Central memory CD8-positive, alpha-beta T cell (primary cell): ENCODE measurements around the gene SERPIND1.
"Not testable (repeated sequence)": the region's sequence is repeated elsewhere in the genome, so short reads cannot be mapped to it uniquely, and the experiment has no call there.

Experiments used
- ATAC-seq: fragments of 150-1000 bp; cut with Tn5 transposase; replicated peaks from 2 replicates; pipeline ENCODE4 v1.10.0; 2022; ENCODE audit warnings: mild to moderate bottlenecking, moderate FRiP score, moderate number of reproducible peaks; ENCODE audit not compliant: poor library complexity, severe bottlenecking; ENCODE audit errors: extremely low read depth
- DNase-seq, 2 donors: peaks; one replicate each; pipeline ENCODE4 v3.0.0; 2021; ENCODE audit warnings: low spot score in 2 of 2
- H3K27ac Mint-ChIP-seq: one replicate; pipeline ENCODE4 v1.8.0; 2022; ENCODE audit warnings: low read depth, mild to moderate bottlenecking, moderate library complexity, mixed read lengths
- H3K27me3 Mint-ChIP-seq: one replicate; pipeline ENCODE4 v1.8.0; 2022; ENCODE audit warnings: mixed read lengths
- H3K36me3 Mint-ChIP-seq: one replicate; pipeline ENCODE4 v1.8.0; 2022; ENCODE audit warnings: mild to moderate bottlenecking, moderate library complexity, mixed read lengths; ENCODE audit not compliant: insufficient read depth
- H3K4me1 Mint-ChIP-seq: one replicate; pipeline ENCODE4 v1.8.0; 2022; ENCODE audit warnings: mixed read lengths
- H3K4me3 Mint-ChIP-seq: one replicate; pipeline ENCODE4 v1.8.0; 2022; ENCODE audit warnings: mild to moderate bottlenecking, moderate library complexity, mixed read lengths
- H3K9me3 Mint-ChIP-seq: one replicate; pipeline ENCODE4 v1.8.0; 2022; ENCODE audit warnings: mixed read lengths

Gene SERPIND1

GRCh38 chr22:20765938-20766337 is 8.0 kb upstream of the SERPIND1 start:
- H3K27ac Mint-ChIP-seq: no peak overlapping the region
- ATAC-seq (no peak), DNase-seq (no peak)

DNA sequence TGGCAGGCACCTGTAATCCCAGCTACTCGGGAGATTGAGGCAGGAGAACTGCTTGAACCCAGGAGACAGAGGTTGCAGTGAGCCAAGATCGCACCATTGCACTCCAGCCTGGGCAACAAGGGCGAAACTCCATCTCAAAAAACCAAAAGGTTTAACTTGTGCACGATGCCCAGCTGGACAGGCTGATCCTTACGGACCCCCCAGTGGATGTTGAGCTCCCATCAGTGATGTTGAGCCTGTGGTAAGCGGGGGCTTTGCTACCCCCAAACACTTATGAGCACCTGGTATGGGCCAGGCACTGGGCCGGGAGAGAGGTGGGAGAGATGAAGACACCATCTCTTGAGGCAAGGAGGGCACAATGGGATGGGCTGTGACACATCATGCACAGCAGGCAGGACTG is 7.4 kb upstream of the SERPIND1 start:
- H3K27ac Mint-ChIP-seq: no peak overlapping the region
- peaks cover 43% of the 10 kb centered on the region for H3K36me3 Mint-ChIP-seq
- H3K4me3 Mint-ChIP-seq: no peak overlapping the region
- H3K27me3 Mint-ChIP-seq: no peaks in the 10 kb centered on the region
- H3K4me1 Mint-ChIP-seq: peaks cover 6% of the 10 kb centered on the region
- DNase-seq (no peak), ATAC-seq (no peak)
- H3K9me3 Mint-ChIP-seq: no peaks in the 10 kb centered on the region

More at GRCh38 chr22:20765938-20766337, 8.0 kb upstream of the SERPIND1 start:
- peaks cover 6% of the 10 kb centered on the region for H3K4me1 Mint-ChIP-seq
- H3K36me3 Mint-ChIP-seq: peaks cover 46% of the 10 kb centered on the region
- H3K27me3 Mint-ChIP-seq: no peaks in the 10 kb centered on the region
- H3K4me3 Mint-ChIP-seq: no peak overlapping the region
- no peaks in the 10 kb centered on the region for H3K9me3 Mint-ChIP-seq

DNA sequence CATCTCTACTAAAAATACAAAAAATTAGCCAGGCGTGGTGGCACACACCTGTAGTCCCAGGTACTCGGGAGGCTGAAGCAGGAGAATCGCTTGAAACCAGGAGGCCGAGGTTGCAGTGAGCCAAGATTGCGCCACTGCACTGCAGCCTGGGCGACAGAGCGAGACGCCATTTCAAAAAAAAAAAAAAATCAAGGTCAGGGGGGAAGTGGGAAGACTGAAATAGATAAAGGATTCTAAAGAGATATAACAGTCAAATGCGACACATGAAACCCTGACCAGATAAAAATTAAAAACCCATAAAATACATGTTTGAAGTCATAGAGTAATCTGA is 4.5 kb upstream of the SERPIND1 start:
- H3K9me3 Mint-ChIP-seq, H3K4me1 Mint-ChIP-seq, ATAC-seq, H3K27ac Mint-ChIP-seq, H3K4me3 Mint-ChIP-seq, DNase-seq, H3K27me3 Mint-ChIP-seq: not testable (repeated sequence)
- H3K36me3 Mint-ChIP-seq: peaks cover 31% of the 10 kb centered on the region

DNA sequence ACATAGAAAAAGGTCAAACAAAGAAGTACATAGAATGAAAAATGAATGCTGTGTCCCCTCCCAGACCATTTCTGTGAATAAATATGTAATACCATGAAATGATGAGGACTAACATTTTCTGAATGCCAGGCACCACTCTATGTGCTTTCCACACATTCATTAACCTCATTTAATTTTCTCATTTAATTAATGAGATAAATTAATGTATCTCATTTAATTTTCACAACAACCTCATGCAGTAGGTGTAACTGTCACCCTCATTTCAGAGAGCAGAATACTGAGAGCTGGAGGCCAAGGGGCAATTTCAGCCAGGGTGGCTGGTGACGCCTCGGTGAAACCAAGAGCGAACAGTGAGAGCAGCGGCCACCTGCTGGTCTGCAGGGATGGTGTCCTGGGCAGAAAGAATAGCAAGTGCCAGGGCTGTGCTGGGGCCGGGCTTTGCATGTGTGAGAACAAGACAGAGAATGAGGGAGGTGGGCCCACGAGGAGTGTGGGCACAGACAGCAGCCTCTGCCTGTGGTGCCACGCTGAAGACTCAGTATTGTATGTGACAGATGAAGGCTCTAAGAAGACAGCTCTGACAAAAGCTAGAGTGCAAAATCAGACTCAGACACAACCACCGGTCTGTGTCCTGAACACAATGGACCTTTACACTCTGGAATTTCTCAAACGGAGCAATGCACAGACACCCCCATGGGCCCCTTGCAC is 1.8 kb upstream of the SERPIND1 start:
- no peak overlapping the region for H3K27ac Mint-ChIP-seq
- H3K27me3 Mint-ChIP-seq: no peaks in the 10 kb centered on the region
- DNase-seq (no peak), ATAC-seq (no peak)
- H3K36me3 Mint-ChIP-seq: peaks cover 19% of the 10 kb centered on the region
- peaks cover 6% of the 10 kb centered on the region for H3K4me1 Mint-ChIP-seq
- H3K9me3 Mint-ChIP-seq: no peaks in the 10 kb centered on the region
- H3K4me3 Mint-ChIP-seq: no peak overlapping the region

GRCh38 chr22:20774882-20775281 is 969 bp downstream of the SERPIND1 start:
- no peak for ATAC-seq
- Mint-ChIP-seq H3K27ac (no peak overlapping the region), H3K36me3 (peaks cover 34% of the 10 kb centered on the region)

DNA sequence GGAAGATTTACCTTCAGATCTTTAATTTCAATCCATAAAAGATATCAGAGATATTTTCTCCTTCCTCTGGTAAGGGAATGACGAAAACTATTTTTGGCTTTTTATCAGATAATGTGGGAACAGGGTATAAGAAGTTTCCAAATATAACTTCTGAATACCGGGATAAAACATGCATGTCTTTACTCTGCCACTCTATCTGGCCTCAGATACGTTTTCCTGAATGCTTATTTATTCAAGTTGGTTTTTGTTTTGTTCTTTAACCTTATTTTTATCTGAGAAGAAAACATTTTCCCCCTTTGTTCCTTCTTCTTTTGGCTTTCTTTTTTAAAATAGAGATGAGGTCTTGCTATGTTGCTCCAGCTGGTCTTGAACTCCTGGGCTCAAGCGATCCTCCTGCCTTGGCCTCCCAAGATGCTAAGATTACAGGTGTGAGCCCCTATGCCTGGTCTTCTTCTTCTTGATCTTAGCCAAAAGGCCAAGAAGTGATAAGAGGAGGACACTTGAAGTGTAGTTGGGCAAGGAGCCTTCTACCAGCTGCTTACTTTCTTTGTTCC is 1.5 kb downstream of the SERPIND1 start:
- Mint-ChIP-seq H3K4me1 (no peaks in the 10 kb centered on the region), H3K36me3 (peaks cover 32% of the 10 kb centered on the region), H3K27ac (peak overlapping the region; percentile 41), H3K27me3 (no peaks in the 10 kb centered on the region), H3K9me3 (no peaks in the 10 kb centered on the region), H3K4me3 (no peak overlapping the region)
- no peak for DNase-seq
- ATAC-seq: no peak

More at GRCh38 chr22:20774882-20775281, 969 bp downstream of the SERPIND1 start:
- no peaks in the 10 kb centered on the region for H3K9me3 Mint-ChIP-seq
- DNase-seq: no peak
- H3K4me1 Mint-ChIP-seq: no peaks in the 10 kb centered on the region
- H3K4me3 Mint-ChIP-seq: no peak overlapping the region
- no peaks in the 10 kb centered on the region for H3K27me3 Mint-ChIP-seq

DNA sequence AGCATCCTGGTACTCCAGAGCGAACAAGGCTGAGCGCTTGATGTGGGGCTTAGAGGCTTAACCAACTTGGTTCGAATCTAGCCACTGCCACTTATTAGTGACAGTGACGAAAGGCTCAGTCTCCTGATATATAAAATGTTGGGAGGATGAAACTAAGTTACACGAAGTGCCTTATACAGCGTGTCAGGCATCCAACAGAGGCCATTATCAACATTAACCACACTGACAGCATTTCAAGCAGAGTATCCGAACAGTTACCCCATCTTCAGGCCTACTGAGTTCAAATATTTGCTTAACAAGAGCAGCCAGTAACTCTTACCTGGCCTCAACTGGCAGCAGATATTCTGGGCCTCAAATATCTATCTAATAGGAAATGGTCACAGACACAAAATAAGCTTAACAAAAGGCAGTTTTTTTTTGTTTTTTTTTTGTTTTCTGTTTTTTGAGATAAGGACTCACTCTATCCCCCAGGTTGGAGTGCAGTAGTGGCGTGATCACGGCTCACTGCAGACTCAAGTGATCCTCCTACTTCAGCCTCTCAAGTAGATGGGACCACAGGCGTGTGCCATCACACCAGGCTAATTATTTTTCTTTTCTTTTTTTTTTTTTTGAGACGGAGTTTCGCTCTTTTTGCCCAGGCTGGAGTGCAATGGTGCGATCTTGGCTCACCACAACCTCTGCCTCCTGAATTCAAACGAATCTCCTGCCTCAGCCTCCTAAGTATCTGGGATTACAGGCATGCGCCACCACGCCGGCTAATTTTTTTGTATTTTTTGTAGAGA is 2.9 kb downstream of the SERPIND1 start:
- Mint-ChIP-seq H3K4me1 (no peaks in the 10 kb centered on the region), H3K27ac (peak overlapping the region; percentile 38), H3K36me3 (peaks cover 33% of the 10 kb centered on the region), H3K27me3 (no peaks in the 10 kb centered on the region), H3K9me3 (no peaks in the 10 kb centered on the region), H3K4me3 (no peak overlapping the region)
- DNase-seq: no peak
- no peak for ATAC-seq

DNA sequence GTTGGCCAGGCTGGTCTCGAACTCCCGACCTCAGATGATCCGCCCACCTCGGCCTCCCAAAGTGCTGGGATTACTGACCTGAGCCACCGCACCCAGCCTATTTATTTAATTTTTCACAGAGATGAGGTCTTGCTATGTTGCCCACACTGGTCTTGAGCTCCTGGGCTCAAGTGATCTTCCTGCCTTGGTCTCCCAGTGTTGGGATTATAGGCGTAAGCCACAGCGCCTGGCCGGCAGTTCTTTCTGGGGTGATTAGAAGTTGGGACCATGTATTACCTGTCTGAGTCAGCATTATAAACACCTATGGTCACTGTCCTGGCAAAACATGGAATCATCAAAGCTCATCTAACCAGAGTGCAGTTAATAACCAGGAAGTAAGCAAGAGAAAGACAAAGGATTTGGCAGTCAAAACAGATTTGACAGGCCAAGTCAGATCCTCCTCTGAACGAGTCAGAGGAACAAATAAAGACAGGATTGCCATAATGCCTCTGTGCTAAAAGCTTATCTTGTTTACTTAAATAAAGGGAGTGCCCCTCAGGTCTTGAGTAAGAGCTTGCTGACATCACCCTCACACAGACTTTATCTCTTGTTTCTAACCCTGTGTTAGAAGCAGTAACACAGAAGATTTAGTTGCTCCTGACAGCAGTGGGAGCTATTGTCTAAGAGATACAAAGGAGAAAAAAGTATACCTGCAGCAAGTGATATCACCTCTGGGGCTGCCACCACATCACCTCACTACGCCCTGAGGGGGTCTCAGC is 3.7 kb downstream of the SERPIND1 start:
- H3K9me3 Mint-ChIP-seq: no peaks in the 10 kb centered on the region
- H3K27me3 Mint-ChIP-seq: no peaks in the 10 kb centered on the region
- peaks cover 33% of the 10 kb centered on the region for H3K36me3 Mint-ChIP-seq
- H3K27ac Mint-ChIP-seq: peak overlapping the region; percentile 38
- H3K4me1 Mint-ChIP-seq: no peaks in the 10 kb centered on the region
- no peak overlapping the region for H3K4me3 Mint-ChIP-seq
- ATAC-seq (no peak), DNase-seq (no peak)

- H3K27ac Mint-ChIP-seq: peak overlapping the region; percentile 74
- peaks cover 29% of the 10 kb centered on the region for H3K36me3 Mint-ChIP-seq
- no peaks in the 10 kb centered on the region for H3K9me3 Mint-ChIP-seq
Observed at GRCh38 chr22:20779014-20779817, 5.3 kb downstream of the SERPIND1 start.

GRCh38 chr22:20779818-20780158 is 5.9 kb downstream of the SERPIND1 start:
- Mint-ChIP-seq H3K9me3 (no peaks in the 10 kb centered on the region), H3K27me3 (no peaks in the 10 kb centered on the region), H3K36me3 (peaks cover 29% of the 10 kb centered on the region), H3K4me3 (no peak overlapping the region), H3K4me1 (no peaks in the 10 kb centered on the region), H3K27ac (no peak overlapping the region)
- no peak for DNase-seq
- ATAC-seq: no peak

More at GRCh38 chr22:20779014-20779817, 5.3 kb downstream of the SERPIND1 start:
- Mint-ChIP-seq H3K4me3 (no peak overlapping the region), H3K4me1 (no peaks in the 10 kb centered on the region), H3K27me3 (no peaks in the 10 kb centered on the region)
- DNase-seq (no peak), ATAC-seq (no peak)

DNA sequence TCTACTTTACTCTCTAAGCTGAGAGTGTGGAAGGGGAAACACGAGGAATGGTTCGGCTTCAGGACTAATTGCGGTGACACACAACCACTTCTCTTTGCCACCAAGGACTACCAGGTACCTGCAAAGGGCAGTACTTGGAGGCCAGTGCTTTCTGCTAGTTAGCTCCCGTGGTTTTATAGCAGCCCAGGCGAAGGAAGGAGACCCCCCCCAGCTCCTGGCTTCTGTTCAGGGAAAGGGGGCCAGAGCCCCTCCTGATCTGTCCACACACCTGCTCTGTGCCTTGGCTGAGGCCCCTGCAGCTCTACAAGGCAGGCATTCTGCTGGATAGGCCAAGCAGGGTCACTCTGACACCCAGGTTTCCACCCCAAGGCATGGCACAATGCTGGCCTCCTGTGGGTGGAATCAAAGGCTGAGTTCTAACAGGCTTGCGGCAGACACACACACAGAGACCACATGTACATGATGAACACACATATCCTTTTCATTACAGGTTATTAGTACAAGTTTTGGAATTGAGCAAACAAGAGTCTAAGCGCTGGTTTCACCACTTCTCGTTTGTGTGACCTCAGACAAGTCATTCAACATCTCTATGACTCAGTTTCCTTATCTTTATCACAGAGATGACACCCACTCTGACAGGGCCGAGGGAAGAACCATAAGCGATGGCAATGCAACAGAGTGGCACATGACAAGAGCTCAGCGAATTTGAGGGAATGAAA is 7.5 kb downstream of the SERPIND1 start:
- no peak overlapping the region for H3K27ac Mint-ChIP-seq
- DNase-seq: no peak
- H3K4me1 Mint-ChIP-seq: no peaks in the 10 kb centered on the region
- no peak for ATAC-seq
- H3K36me3 Mint-ChIP-seq: peaks cover 30% of the 10 kb centered on the region
- H3K9me3 Mint-ChIP-seq: no peaks in the 10 kb centered on the region
- no peaks in the 10 kb centered on the region for H3K27me3 Mint-ChIP-seq
- no peak overlapping the region for H3K4me3 Mint-ChIP-seq
